Upper lobe of right lung (tissue), 1 donor: ENCODE measurements around the gene SLC9A9. TPM values are rescaled to one million over a fixed set of nuclear protein-coding genes. Genes with fewer than 3 reads are reported as not detected.

Experiments used
- ATAC-seq: fragments of 200-7000 bp; cut with Tn5 transposase; one replicate; pipeline ENCODE4 v1.9.1; 2020; ENCODE audit warnings: mild to moderate bottlenecking, moderate library complexity
- DNase-seq: peaks from one replicate; pipeline ENCODE4 v3.0.0-alpha.2; 2020
- H3K27ac ChIP-seq: fragments of 200-600 bp; one replicate; pipeline ENCODE4 v1.8.0; 2022
- H3K27me3 ChIP-seq: fragments of 200-600 bp; one replicate; pipeline ENCODE4 v1.8.0; 2022; ENCODE audit warnings: mild to moderate bottlenecking
- H3K36me3 ChIP-seq: fragments of 200-600 bp; one replicate; pipeline ENCODE4 v1.8.0; 2022
- H3K4me1 ChIP-seq: fragments of 200-600 bp; one replicate; pipeline ENCODE4 v1.8.0; 2022
- H3K4me3 ChIP-seq: fragments of 200-600 bp; one replicate; pipeline ENCODE4 v1.8.0; 2022; ENCODE audit warnings: mild to moderate bottlenecking
- H3K9me3 ChIP-seq: fragments of 200-600 bp; one replicate; pipeline ENCODE4 v1.8.0; 2022
- CTCF ChIP-seq: fragments of 200-600 bp; IDR thresholded peaks from one replicate; pipeline ENCODE4 v1.8.0; 2022; ENCODE audit warnings: antibody characterized with exemption
- intact Hi-C: fragments of 100-400 bp; cut with DNase I; formaldehyde crosslinking; loops from one replicate; pipeline ENCODE4 v1.11.0; 2022
- total RNA-seq: library from RNA; stranded (reverse); fragmentation: NEBNext Ultra II Directional; extraction: Animal tissue kit (Norgen Biotek cat#: 25700); gene quantifications from one replicate; pipeline ENCODE4 v1.2.1, GENCODE V29; 2021
- donor health status: DM: no; HTN: yes; CAD: no; lungs with severe emphysema.

Gene SLC9A9
- total RNA-seq, 1 donor from 2014 or later = 13.3 TPM

GRCh38 chr3:143267989-143268388, 580.3 kb downstream of the SLC9A9 start:
- DNase-seq (no peak), ATAC-seq (no peak)
- intact Hi-C loops = no loop called here
- Histone ChIP-seq H3K36me3 (no peaks in the 10 kb centered on the region), H3K27me3 (no peaks in the 10 kb centered on the region), H3K4me1 (no peaks in the 10 kb centered on the region), H3K9me3 (no peaks in the 10 kb centered on the region), H3K27ac (no peak overlapping the region), H3K4me3 (no peak overlapping the region)
- no peak for TF ChIP-seq CTCF

GRCh38 chr3:143266927-143267326, 581.3 kb downstream of the SLC9A9 start:
- H3K36me3 ChIP-seq = no peaks in the 10 kb centered on the region
- no peaks in the 10 kb centered on the region for H3K9me3 ChIP-seq
- no peak overlapping the region for H3K27ac ChIP-seq
- intact Hi-C loops = no loop called here
- no peaks in the 10 kb centered on the region for H3K4me1 ChIP-seq
- DNase-seq (no peak), ATAC-seq (no peak)
- H3K27me3 ChIP-seq = no peaks in the 10 kb centered on the region
- H3K4me3 ChIP-seq = no peak overlapping the region
- no peak for TF ChIP-seq CTCF

GRCh38 chr3:143266511-143266910, 581.8 kb downstream of the SLC9A9 start:
- no peaks in the 10 kb centered on the region for H3K9me3 ChIP-seq
- ATAC-seq (no peak), DNase-seq (no peak)

GRCh38 chr3:143265501-143266070, 582.7 kb downstream of the SLC9A9 start:
- no peaks in the 10 kb centered on the region for H3K4me1 ChIP-seq
- H3K27ac ChIP-seq = no peak overlapping the region
- no peak for TF ChIP-seq CTCF
- H3K36me3 ChIP-seq = no peaks in the 10 kb centered on the region
- intact Hi-C loops = no loop called here
- no peak for DNase-seq
- H3K4me3 ChIP-seq = no peak overlapping the region
- no peaks in the 10 kb centered on the region for H3K27me3 ChIP-seq
- H3K9me3 ChIP-seq = no peaks in the 10 kb centered on the region
- ATAC-seq = no peak

More at GRCh38 chr3:143266511-143266910, 581.8 kb downstream of the SLC9A9 start:
- no peaks in the 10 kb centered on the region for H3K36me3 ChIP-seq
- no peak for TF ChIP-seq CTCF
- H3K4me3 ChIP-seq = no peak overlapping the region
- intact Hi-C loops = no loop called here
- no peaks in the 10 kb centered on the region for H3K4me1 ChIP-seq
- H3K27ac ChIP-seq = no peak overlapping the region
- H3K27me3 ChIP-seq = no peaks in the 10 kb centered on the region

GRCh38 chr3:143263852-143264513, 584.3 kb downstream of the SLC9A9 start:
- H3K9me3 ChIP-seq = no peaks in the 10 kb centered on the region
- DNase-seq (no peak), ATAC-seq (no peak)
- H3K4me3 ChIP-seq = no peak overlapping the region
- H3K27me3 ChIP-seq = no peaks in the 10 kb centered on the region
- no peak for TF ChIP-seq CTCF
- intact Hi-C loops = no loop called here
- H3K27ac ChIP-seq = no peak overlapping the region
- no peaks in the 10 kb centered on the region for H3K36me3 ChIP-seq
- no peaks in the 10 kb centered on the region for H3K4me1 ChIP-seq
